HG03571 (cell line): ENCODE measurements around the gene TMCC2.
"Not testable (repeated sequence)": the region's sequence is repeated elsewhere in the genome, so short reads cannot be mapped to it uniquely, and the experiment has no call there.

Source experiments
- ATAC-seq: cut with Tn5 transposase; IDR thresholded peaks from one replicate; pipeline ENCODE4 v1.9.1; 2021; ENCODE audit not compliant: unreplicated experiment

The TMCC2 gene

DNA sequence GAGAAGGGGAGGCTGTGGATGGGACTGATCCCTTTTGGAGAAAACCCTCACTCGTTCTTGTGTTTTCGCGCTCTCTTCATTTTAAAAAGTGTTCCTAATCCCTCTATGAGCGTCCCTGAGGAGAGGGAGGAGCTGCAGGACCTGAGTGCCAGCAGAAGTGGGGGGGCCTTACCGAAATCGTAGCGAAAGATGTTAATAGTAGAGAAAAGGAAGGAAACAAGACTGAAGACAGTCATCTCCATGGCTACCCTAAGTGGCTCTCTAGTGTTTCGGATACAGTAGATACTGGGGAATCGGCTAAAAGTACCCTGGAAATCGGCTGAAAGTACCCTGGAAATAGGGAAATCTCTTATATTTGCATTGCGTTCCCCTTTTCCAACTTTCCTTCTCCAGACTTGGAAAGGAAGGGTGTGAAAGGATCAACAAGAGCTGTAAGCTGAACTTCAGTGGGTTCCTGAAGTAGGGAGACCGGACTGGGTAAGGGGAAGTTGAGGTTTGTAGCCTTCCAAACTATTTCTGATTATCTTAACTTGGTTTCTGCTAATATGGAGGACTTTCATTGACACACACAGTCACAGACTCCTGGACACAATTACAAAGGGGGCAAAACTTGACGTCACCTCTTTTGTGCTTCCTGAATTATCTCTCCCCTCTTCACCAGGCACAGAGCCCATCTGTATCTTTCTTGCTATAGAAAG lies 15.8 kb upstream of the TMCC2 start:
- peak; percentile 29 for ATAC-seq

DNA sequence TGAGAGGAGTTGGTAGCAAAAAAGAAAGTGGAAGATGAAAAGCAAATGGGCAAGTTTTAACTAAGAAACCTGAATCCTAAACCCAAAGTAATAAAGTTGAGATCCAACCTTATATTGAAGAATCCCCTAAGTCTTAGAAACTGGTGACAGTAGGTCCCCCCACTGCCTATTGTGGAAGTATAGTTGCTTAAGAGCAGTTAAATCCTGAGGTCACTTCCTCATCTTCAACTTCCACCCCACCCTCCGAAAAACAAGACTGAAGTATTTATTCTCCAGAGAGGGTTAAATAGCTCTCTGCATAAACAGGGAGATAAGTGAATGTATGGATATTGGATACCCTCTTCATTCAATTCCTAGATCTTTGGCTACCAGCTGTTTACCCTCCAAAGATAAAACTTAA lies 13.0 kb upstream of the TMCC2 start:
- ATAC-seq: no peak

DNA sequence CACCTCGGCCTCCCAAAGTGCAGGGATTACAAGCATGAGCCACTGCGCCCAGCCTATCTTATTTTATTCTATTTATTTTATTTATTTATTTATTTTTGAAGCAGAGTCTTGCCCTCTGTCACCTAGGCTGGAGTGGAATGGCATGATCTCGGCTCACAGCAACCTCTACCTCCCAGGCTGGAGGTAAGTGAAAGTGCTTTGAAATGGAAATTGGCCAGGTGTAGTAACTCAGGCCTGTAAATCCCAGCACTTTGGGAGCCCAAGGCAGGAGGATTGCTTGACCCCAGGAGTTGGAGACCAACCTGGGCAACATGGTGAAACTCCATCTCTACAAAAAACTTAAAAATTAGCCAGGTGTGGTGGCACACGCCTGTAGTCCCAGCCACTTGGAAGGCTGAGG lies 11.2 kb upstream of the TMCC2 start:
- no peak for ATAC-seq

DNA sequence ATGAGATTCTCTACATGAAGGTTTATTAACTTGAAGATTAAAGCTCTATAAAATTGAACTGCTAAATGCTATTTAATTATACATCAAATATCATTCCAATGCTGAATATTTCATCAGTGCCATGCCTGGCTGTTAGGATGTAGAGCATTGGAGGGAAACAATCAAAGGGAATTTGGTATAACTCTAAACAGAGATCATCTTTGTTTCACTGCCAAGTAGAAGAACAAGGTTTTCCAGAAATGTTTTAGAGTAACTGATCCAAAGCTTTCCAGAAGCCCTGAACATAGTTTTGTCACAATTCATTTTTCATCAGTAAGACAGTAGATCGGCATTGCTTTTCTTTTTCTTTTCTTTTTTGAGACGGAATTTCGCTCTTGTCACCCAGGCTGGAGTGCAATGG lies 10.3 kb upstream of the TMCC2 start:
- ATAC-seq: no peak

DNA sequence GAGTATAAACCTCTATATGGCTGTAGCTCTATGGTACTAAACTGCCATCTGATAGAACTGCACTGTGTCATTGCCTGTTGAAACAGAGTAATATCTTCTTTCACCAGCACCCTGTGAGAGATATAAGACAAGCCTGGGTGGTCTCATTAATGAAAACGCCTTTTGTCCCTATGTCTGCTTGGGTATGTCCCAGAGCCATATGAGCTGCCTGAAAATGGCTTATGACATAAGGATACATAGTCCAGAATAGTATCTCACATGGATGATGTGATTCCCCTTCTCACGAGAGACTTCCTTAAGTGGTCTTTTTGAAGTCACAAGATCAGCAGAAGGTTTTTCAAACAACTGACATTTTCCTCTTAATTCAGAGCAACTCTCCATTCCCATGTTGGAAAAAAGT lies 7.3 kb upstream of the TMCC2 start:
- no peak for ATAC-seq

DNA sequence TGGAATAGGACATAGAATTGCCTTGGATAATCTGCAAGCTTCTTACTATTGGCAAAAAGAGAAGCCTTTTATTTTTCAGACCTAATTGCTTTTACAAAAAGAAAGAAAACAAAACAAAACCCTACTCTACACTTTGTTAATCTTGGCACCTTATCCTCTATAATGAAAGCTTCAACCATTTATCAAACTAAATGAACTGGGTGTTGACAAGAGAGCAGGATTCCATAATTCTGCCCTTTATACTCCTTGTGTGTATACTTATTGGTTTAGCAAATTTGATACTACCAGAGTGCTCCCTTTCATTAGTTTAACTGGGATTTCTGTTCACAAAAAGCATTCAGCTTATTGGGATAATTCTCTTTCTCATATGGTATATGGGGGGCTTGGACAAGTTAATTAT lies 3.0 kb upstream of the TMCC2 start:
- ATAC-seq: no peak

DNA sequence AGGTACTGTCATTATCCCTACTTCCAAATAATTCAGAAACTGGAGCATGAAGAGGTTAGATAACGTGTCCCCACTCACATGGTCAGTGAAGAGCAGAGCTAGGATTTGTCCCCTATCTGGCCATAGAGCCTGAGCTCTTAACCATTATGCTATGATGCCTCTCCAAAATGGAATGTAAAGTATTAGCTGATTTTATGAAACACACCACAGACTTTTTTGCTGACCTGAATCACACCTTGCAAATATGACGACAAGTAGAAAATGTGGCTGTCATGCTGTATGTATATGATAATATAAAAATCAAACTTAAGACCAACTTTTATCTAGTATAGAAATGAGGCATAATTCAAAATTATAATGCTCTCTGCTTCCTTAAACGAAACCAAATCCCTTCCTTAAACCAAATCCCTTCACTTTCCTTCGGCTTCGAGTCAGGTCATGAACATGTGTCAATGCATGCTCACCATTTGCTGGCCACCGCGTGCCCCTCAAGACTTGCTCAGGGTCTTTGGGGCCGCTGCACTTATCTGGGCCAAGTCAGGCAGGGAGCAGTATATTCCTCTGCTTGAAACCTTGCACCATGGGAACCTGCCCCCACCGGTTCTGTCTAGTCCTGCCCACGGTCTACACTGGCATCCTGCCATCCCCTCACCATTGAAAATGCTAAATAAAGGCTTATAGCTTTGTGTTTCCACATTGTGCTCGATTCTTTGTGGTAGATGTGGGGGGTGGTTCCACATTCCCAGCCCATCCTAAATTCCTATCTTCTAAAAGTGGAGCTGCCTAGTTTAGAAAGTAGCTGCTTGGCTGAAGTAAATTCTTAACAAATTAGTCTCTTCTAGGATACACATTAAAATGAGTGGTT lies 1.6 kb upstream of the TMCC2 start:
- ATAC-seq: no peak

DNA sequence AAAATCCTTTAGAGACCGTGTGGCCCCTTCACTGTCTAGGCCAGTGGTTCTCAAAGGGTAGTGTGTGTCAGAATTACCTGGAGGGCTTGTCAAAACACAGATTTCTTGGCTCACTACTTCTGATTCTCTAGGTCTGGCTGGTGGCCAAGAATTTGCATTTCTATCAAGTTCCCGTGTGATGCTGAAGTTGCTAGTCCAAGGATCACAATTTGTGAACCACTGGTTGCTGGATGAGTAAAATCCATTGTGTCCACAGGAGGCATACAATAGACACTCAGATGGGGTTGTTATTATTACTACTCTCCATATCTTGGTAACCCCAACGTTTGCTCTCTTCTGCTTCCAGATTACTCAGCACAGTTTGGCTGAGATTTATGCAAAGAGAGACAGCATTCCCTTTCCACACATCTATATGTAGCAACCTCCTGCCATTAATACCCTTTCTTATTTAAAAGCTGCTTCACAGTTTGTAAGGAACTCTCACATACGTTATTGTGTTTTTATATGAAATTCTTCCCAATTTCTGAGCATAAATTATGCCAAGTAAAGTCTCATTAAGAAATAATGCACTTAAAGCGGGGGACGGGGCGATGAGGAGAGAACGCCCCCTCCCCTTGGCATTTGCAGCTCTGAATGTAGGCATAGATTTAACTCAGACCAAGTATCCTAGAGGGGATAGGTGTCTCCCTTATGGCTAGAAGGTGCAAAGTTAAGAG lies 720 bp upstream of the TMCC2 start:
- ATAC-seq: no peak

DNA sequence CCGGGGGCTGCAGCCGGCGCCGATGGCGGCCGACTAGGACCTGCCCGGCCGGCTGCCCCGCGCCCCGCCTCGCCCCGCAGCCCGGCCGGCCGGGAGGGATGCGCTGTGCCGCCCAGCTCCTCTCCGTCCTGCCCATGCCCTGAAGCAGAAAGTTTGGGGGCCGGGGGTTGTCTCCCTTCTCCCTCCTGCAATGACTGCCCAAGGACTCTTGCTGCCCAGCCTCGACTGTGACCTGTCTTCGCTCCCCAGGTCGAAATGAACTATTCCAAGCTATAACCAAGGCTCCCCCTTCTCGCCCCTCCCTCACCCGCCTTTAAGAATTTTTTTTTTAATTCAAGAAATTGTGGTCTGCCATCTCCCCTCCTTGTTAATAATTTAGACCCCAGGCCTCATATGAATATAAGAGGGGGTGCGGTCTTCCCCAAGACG lies 361 bp downstream of the TMCC2 start:
- ATAC-seq: peak; percentile 18

DNA sequence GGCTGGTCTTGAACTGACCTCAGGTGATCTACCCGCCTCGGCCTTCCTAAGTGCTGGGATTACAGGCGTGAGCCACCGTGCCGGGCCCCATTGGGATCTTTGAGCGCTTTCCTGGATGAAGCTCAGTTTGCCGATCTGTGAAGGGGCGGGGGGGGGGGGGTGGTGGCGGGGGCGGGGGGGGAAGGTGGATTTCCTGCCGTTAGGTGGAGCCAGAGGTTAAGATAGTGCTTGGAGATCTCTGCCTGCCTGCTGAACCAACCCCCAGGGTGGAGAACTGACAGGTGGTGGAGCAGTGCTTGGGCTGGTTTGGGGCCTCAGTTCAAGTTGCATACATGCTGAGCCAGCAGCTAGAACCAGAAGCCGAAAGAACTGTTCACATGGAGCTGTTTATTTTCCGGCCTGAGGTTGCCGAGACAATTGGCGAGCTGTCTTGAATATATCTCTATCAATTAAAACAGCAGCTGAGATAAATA lies 1.7 kb downstream of the TMCC2 start:
- ATAC-seq: no peak

DNA sequence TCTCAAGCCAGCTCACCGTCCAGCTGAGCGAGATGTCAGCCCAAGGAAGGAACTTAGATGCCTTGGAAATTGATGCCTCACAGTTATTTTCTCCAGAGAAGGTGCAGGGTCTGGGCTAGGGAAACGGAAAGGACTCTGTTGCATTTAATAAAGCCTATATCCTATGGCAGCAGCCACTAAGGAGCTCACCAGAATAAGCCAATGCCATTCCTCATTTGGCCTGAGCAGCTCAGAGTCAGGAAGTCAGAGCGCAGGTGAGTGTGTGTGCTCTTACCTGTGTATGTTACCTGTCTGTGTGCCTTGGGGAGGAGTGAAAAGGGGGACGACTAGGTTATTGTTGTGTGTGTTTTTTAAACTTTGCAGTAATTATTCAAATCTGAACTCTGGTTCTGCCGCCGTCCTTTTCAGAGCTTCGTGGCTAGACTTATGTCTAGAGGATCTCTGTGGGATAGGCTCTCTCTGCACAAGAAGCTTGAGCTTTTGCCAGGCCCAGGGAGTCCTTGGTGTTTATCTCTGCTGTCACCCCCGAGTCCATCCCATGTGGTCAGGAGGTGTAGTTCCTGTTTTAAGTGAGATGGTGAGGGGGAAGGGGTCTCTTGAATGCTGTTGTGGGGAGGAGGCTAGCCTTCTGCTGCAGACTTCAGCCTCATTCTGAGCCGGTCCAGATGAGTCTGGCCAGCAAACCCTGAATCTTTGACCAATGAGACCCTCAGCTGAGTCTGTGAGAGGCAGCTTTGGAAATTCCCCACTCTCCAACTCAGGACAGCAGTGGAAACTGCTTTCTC lies 2.4 kb downstream of the TMCC2 start:
- ATAC-seq: no peak

DNA sequence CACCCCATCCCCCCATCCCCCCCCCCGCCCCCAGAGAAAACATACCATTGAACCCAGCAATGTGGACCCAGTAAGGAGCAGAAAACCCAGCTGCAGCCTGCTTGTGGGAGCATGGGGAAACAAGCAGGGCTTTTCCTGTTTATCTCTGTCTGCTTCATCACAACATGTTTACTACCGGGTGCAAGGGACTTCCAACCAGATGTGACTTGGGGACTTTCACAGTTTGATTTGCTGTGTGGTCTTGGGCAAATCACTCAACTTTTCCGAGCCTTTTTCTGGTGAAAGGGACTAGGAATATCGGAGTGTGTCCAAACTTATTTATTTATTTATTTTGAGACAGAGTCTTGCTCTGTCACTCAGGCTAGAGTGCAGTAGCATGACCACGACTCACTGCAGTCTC lies 3.2 kb downstream of the TMCC2 start:
- no peak for ATAC-seq

DNA sequence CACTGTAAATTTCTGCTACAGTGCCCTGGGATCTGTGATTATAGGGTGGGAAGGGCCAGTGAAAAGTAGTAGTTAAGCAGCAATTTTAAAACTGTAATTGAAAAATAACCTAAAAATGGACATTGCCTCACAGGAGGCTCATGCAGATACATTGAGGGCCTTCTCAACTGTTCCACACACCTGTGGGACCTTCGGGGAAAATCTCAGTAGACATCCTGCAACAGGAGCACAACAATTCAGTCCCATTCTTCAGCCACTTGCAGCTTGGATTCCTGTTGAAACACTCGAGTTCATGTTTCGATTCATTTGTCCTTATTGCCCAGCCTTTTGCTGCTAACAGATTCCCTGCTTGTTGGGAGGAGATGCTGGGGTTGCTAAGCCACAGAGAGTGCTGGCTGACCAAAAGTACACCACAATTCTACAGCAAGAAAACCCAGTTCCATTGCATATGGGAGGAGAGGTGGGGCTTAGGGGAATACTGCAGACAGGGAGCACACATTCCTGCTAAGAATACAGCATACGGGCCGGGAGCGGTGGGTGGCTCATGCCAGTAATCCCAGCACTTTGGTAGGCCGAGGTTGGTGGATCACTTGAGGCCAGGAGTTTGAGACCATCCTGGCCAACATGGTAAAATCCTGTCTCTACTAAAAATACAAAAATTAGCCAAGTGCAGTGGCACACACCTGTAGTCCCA lies 4.5 kb downstream of the TMCC2 start:
- ATAC-seq: no peak

DNA sequence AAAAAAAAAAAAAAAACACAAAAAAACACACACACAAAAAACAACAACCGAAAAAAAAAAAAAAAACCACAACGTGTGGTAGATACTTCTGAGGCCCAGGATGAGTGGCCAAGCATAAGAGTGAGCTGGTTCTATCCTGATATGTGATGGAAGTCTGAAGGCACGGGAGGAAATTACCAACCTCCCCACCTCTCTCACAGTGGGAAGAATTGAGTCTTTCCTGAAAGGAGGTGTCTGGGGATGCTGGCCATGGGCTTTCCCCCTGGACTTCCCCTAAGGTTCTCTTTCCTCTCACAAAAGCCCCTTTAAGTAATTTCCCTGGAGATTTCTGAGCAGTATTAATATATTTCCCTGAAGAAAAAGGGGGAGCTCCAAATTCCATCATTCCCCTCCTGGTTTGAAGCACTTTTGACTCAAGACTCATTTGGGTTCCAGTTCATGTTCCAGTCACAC lies 5.2 kb downstream of the TMCC2 start:
- no peak for ATAC-seq

DNA sequence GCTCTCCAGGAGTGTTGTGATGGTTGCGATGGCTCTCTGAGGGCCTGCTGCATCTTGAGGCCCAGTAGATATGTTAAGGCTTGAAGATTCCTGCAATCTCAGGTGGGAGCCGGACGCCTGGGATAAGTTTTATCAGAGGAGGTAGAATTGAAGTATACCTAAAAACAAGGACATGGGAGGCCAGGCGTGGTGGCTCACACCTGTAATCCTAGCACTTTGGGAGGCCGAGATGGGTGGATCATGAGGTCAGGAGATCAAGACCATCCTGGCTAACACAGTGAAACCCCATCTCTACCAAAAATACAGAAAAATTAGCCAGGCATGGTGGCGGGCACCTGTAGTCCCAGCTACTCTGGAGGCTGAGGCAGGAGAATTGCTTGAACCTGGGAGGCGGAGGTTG lies 6.2 kb downstream of the TMCC2 start:
- not testable (repeated sequence) for ATAC-seq

DNA sequence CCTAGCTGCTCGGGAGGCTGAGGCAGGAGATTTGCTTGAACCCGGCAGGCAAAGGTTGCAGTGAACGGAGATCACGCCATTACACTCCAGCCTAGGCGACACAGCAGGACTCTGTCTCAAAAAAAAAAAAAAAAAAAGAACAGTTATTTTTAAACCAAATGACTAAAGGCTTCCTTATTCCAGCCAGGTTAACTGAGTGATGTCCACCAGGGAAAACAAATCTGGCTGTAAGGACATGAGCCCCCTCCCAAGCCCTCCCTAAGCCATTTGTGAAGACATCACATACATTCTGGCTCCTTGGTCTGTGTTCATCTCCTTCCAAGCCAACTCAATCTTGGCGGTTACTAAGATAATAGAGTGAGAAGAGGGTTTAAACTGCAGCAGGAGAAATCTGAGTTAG lies 8.2 kb downstream of the TMCC2 start:
- no peak for ATAC-seq

DNA sequence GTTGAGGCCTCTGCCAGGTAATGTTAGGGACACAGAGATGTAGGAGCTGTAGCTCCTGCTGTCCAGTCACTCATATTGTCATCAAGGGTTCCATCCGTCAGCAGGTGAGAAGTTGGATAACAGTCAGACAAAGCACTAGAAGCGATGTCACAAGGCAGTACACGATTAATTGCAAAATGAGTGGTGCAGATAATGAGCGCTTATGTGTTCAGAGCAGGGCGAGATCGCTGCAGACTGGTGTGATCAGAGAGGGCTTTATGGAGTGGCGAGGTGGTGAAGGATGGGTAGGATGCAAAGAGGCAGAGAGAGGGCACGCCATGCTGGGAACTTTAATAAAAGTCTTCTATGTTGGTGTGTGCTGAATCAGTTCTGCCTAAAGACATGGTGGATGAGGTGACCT lies 8.8 kb downstream of the TMCC2 start:
- ATAC-seq: no peak

DNA sequence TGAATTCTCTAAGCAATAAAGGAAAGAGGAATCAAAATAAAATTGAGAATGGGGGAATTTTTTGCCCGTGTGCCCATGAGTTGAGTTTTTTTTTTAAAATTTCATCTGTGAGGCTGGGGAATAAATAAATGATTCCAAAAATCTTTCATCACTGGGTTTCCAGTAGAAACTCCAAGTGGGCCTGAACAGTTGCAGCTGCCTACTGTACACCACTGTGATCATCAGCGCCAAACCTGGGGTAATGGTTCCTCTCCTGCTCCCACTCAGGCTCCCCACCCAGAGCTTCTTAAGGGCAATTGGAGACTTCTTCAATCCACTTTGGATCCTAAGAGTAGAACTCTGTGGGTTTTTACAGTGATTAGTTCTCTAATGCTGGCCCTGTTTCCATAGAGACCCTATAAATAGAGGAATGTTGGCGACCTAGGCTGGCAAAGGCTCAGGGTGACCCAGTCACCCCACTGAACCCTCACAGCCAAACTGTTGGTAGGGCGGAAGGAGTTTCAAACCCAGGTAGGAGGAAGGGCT lies 9.3 kb downstream of the TMCC2 start:
- ATAC-seq: no peak

DNA sequence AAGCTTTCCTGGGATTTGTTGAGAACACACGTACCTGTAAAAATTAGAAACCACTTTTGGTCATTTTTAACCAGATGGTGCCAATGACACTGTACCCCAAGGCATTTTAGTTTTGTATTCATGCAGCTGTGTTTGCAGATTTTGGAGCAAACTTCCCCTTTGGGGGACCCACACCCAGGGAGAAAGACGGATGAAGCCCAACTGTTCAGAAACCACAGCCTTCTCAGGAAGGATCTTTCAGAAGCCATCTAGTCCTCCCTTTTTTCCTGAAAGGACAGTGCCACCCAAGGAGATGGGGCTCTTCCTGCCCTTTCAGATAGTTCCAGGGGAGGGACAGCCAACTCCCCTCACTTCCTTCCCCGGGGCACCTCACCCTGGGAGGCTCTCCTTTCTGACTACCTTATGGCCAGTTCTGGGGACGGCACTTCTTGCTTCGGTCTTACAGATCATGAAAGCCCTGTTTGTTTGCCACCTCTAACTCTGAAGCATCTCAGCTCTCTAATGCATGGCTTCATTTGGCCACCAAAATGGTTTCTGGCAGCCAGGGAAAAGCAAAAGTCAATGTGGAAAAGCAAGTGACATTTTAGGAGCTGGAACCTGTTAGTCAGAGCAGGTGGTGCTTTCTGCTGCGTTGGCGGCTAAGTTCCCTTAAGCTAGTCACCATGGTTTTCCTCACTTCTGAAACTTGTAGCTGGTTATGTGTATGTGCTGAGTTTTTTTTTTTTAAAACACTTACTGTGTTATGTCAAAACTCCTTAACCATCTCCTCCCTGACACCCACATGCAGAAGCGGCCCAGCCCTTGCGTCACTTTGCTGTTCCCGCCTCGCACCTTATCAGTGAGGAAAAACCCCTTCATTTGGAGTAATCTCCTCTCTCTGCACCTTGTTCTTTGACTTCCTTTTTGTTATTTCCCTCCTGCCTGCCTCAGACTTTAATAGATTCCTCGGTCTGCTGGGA lies 10.1 kb downstream of the TMCC2 start:
- ATAC-seq: no peak
